ENCODE measurements around the gene ASB9.

GRCh38 chrX:15194146-15194545, 75.7 kb downstream of the ASB9 start:
- TF ChIP-seq CTCF (IDR thresholded peaks at IDR 0.05; ENCODE audit: extremely low read depth in 1 of 2, insufficient read depth in 1 of 2, low read depth in 1 of 2, low read length in 2 of 2) (no peak), EZH2 (IDR thresholded peaks at IDR 0.05; ENCODE audit: borderline replicate concordance, low read depth, low read length, severe bottlenecking) (no peak), MYC (IDR thresholded peaks at IDR 0.05; ENCODE audit: low read depth, low read length) (no peak)

All from endothelial cell of umbilical vein (primary cell).